Fibroblast of lung (primary cell): ENCODE measurements around the gene AMOTL2. TPM values are rescaled to one million over a fixed set of nuclear protein-coding genes. Genes with fewer than 3 reads are reported as not detected.

Experiments
- DNase-seq, 2 donors: peaks; one replicate each; pipeline versions ENCODE4 v3.0.0 to v3.0.0-alpha.2; 2010; ENCODE audit warnings: low read depth in 2 of 2
- H2AFZ ChIP-seq: 2 replicates; pipeline ENCODE4 v1.5.1; 2012; ENCODE audit warnings: low read length, control low read depth, inconsistent platforms
- H3K27ac ChIP-seq: 2 replicates; pipeline ENCODE4 v1.5.1; 2011; ENCODE audit warnings: low read length, control low read depth; ENCODE audit not compliant: insufficient read depth
- H3K27me3 ChIP-seq: 2 replicates; pipeline ENCODE4 v1.5.1; 2011; ENCODE audit warnings: mild to moderate bottlenecking, low read length; ENCODE audit not compliant: control insufficient read depth, insufficient read depth
- H3K36me3 ChIP-seq: 2 replicates; pipeline ENCODE4 v1.5.1; 2011; ENCODE audit warnings: low read length; ENCODE audit not compliant: control insufficient read depth, insufficient read depth
- H3K4me1 ChIP-seq: 2 replicates; pipeline ENCODE4 v1.5.1; 2011; ENCODE audit warnings: low read length; ENCODE audit not compliant: control insufficient read depth, insufficient read depth; ENCODE audit errors: extremely low read depth
- H3K4me2 ChIP-seq: 2 replicates; pipeline ENCODE4 v1.5.1; 2011; ENCODE audit warnings: low read length, control low read depth; ENCODE audit not compliant: insufficient read depth; ENCODE audit errors: extremely low read depth
- H3K4me3 ChIP-seq, 4 experiments: fragments of 200-600 bp in 1 of 4; sonication (generic) in 1 of 4; replicated peaks in 1 of 4; 2 replicates each; pipeline ENCODE4 v1.5.1; 2011 to 2016; ENCODE audit warnings: low read length in 4 of 4, low read depth in 3 of 4, mild to moderate bottlenecking in 3 of 4, control low read depth in 2 of 4, inconsistent platforms in 1 of 4, mixed read lengths in 1 of 4; ENCODE audit not compliant: insufficient read depth in 1 of 4; ENCODE audit errors: control extremely low read depth in 1 of 4
- H3K79me2 ChIP-seq: 2 replicates; pipeline ENCODE4 v1.5.1; 2012; ENCODE audit warnings: mild to moderate bottlenecking, low read length, inconsistent platforms; ENCODE audit not compliant: control insufficient read depth, insufficient read depth
- H3K9ac ChIP-seq: 2 replicates; pipeline ENCODE4 v1.5.1; 2011; ENCODE audit warnings: mild to moderate bottlenecking, low read length, control low read depth; ENCODE audit not compliant: insufficient read depth
- H3K9me3 ChIP-seq: 2 replicates; pipeline ENCODE4 v1.5.1; 2012; ENCODE audit warnings: low read depth, low read length; ENCODE audit not compliant: control insufficient read depth, insufficient read depth
- H4K20me1 ChIP-seq: 2 replicates; pipeline ENCODE4 v1.5.1; 2011; ENCODE audit warnings: low read length; ENCODE audit not compliant: control insufficient read depth, insufficient read depth; ENCODE audit errors: extremely low read depth
- EZH2 ChIP-seq: IDR thresholded peaks from 2 replicates; pipeline ENCODE4 v1.5.1; 2012; ENCODE audit warnings: low read length, control low read depth, mild to moderate bottlenecking; ENCODE audit errors: missing control alignments
- polyA plus RNA-seq, 2 donors: library from polyadenylated mRNA; depleted of rRNA in 1 of 2; stranded (reverse) in 1 of 2; unstranded in 1 of 2; fragments of >200 nt; gene quantifications; 2 replicates each; pipeline ENCODE4 v1.2.1, GENCODE V29; 2011 to 2012; ENCODE audit warnings: missing spikeins in 1 of 2
- total RNA-seq: library from RNA; depleted of rRNA; stranded (reverse); fragments of >200 nt; gene quantifications from 2 replicates; pipeline ENCODE4 v1.2.1, GENCODE V29; 2014
- TF ChIP-seq, protein P1 (sequence below), 2 donors: IDR thresholded peaks in 1 of 2; conservative IDR thresholded peaks in 1 of 2; 1 replicate in 1 of 2; 2 replicates in 1 of 2; pipeline ENCODE4 v1.5.1; 2011 to 2012; ENCODE audit warnings: low read length in 2 of 2, control low read depth in 1 of 2, inconsistent platforms in 1 of 2, low read depth in 1 of 2, mild to moderate bottlenecking in 1 of 2

The AMOTL2 gene
- total and polyA plus RNA-seq, 2 donors (not counting 1 experiment from before 2014, with no cell fraction given): 74.6 to 97.0 TPM

DNA sequence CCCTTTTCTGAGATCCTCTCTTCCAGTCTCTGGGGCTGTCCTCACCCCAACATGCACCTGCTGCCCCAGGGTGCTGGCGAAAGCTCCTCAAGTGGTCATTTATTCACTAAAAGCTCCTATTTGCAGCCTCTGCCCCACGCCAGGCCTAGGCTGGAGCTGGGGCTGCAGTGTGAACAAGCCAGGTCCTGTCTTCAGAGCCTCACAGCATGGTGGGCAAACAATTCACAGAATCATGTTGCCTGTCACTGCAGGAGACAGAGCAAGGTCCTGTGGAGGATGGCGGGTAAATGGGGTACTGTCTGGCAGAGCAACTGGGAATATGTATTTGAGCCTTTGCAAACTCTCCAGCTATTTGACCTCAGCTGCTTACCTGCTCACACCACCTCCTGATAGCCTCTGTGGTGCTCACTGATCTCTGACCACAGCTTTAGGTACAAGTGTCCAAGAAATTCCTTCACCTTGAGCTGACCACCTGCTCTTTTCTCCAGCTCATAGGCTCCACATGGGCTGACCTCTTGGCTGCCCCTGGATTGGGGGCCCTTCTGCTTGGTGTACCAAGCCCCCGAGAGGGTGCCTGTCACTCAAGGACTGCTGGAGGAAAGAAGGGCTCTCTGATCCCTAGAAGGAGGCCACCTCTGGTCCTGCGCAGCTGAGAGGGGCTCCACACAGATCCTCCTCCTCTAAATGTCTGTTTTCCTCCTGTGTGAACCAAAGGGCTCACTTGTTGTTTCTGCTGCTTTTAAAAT lies 35.6 kb downstream of the AMOTL2 start:
- no peak overlapping the region for H3K27ac ChIP-seq
- H3K4me2 ChIP-seq: no peak overlapping the region
- no peaks in the 10 kb centered on the region for H4K20me1 ChIP-seq
- no peaks in the 10 kb centered on the region for H3K36me3 ChIP-seq
- H3K9ac ChIP-seq: no peak overlapping the region
- no peak for TF ChIP-seq EZH2
- TF ChIP-seq, protein P1, sequence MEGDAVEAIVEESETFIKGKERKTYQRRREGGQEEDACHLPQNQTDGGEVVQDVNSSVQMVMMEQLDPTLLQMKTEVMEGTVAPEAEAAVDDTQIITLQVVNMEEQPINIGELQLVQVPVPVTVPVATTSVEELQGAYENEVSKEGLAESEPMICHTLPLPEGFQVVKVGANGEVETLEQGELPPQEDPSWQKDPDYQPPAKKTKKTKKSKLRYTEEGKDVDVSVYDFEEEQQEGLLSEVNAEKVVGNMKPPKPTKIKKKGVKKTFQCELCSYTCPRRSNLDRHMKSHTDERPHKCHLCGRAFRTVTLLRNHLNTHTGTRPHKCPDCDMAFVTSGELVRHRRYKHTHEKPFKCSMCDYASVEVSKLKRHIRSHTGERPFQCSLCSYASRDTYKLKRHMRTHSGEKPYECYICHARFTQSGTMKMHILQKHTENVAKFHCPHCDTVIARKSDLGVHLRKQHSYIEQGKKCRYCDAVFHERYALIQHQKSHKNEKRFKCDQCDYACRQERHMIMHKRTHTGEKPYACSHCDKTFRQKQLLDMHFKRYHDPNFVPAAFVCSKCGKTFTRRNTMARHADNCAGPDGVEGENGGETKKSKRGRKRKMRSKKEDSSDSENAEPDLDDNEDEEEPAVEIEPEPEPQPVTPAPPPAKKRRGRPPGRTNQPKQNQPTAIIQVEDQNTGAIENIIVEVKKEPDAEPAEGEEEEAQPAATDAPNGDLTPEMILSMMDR (conservative IDR thresholded peaks at IDR 0.05 in 1 of 2, IDR thresholded peaks at IDR 0.05 in 1 of 2; ENCODE audit: low read depth in 1 of 2, low read length in 2 of 2): no peak
- no peak for DNase-seq
- no peak overlapping the region for H3K4me3 ChIP-seq
- H3K79me2 ChIP-seq: no peaks in the 10 kb centered on the region
- no peaks in the 10 kb centered on the region for H3K27me3 ChIP-seq
- H2AFZ ChIP-seq: no peak overlapping the region
- H3K9me3 ChIP-seq: no peaks in the 10 kb centered on the region
- H3K4me1 ChIP-seq: peaks cover 19% of the 10 kb centered on the region

DNA sequence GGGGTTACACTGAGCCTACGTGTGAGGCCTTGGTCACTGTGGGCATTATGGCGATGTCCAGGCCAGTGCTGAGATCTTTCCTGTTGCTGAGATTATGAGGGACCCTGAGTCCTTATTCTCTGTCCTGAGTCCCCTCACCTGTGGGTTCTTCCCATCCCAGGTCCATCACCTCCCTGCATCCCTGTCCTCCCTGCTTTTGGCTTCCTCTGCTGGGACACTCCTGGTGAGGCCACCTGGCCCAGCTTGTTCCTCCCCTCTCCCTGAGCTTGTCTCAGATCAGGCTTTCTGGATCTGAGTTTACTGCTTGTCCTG lies 36.1 kb downstream of the AMOTL2 start:
- no peaks in the 10 kb centered on the region for H4K20me1 ChIP-seq
- no peaks in the 10 kb centered on the region for H3K27me3 ChIP-seq
- no peaks in the 10 kb centered on the region for H3K36me3 ChIP-seq
- TF ChIP-seq, protein P1 (conservative IDR thresholded peaks at IDR 0.05 in 1 of 2, IDR thresholded peaks at IDR 0.05 in 1 of 2; ENCODE audit: low read depth in 1 of 2, low read length in 2 of 2): no peak
- no peak for TF ChIP-seq EZH2
- H3K4me2 ChIP-seq: no peak overlapping the region
- H3K9me3 ChIP-seq: no peaks in the 10 kb centered on the region
- no peak overlapping the region for H3K9ac ChIP-seq
- no peak overlapping the region for H3K4me3 ChIP-seq
- no peaks in the 10 kb centered on the region for H3K79me2 ChIP-seq
- peaks cover 21% of the 10 kb centered on the region for H3K4me1 ChIP-seq
- no peak overlapping the region for H2AFZ ChIP-seq
- DNase-seq: no peak
- no peak overlapping the region for H3K27ac ChIP-seq

DNA sequence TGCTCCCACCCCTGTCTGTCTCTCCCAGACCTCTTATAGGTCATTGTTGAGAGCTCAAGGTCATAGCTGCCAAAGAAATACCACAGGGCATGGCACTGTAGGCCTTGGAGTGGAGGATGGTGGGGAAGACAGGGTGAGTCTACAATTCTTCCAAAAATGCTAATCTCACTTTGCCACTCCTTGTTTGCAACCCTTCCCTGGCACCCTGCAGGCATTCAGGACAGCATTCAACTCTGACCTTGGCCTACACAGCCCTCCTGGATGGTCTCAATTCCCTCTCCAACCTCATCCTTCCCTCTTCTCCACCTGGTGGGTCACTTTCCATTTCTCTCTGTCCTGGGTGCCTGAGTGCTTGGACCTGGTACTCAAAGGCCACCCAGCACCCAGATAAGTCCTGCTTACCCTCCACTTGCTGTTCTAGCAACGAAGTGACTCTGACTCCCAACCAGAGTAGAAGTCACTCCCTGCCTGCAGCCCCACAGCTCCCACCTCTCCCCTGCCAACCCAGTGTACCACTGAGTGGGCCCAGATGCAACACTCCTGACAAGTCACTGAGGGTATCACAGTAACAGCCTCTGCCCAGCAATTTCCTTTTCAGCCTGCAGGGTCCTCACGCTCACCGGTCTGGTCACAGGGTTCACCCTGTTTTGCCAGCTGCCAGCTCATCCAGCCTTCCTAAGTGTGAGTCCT lies 36.6 kb downstream of the AMOTL2 start:
- H3K4me1 ChIP-seq: peaks cover 23% of the 10 kb centered on the region

More for the DNA sequence above, 36.6 kb downstream of the AMOTL2 start:
- no peak for TF ChIP-seq EZH2
- TF ChIP-seq, protein P1 (conservative IDR thresholded peaks at IDR 0.05 in 1 of 2, IDR thresholded peaks at IDR 0.05 in 1 of 2; ENCODE audit: low read depth in 1 of 2, low read length in 2 of 2): no peak
- Histone ChIP-seq H2AFZ (no peak overlapping the region), H3K4me2 (no peak overlapping the region), H3K36me3 (no peaks in the 10 kb centered on the region), H3K27me3 (no peaks in the 10 kb centered on the region), H3K27ac (no peak overlapping the region), H3K79me2 (no peaks in the 10 kb centered on the region), H4K20me1 (no peaks in the 10 kb centered on the region), H3K9me3 (no peaks in the 10 kb centered on the region), H3K9ac (no peak overlapping the region), H3K4me3 (no peak overlapping the region)
- DNase-seq: no peak
